Endodermal cell (in vitro differentiated cells): Measurements from ENCODE around the gene RPS6KB2. TPM values are rescaled to one million over a fixed set of nuclear protein-coding genes. Genes with fewer than 3 reads are reported as not detected.

Experiments
- DNase-seq: peaks from one replicate; pipeline ENCODE4 v3.0.0-alpha.2; 2017
- H3K27ac ChIP-seq: 2 replicates; pipeline ENCODE4 v1.5.1; 2013; ENCODE audit warnings: mild to moderate bottlenecking, low read depth, low read length, moderate library complexity
- H3K27me3 ChIP-seq: 2 replicates; pipeline ENCODE4 v1.6.1; 2013; ENCODE audit warnings: mild to moderate bottlenecking, low read length, moderate library complexity; ENCODE audit not compliant: insufficient read depth, control insufficient read depth, poor library complexity, severe bottlenecking
- H3K36me3 ChIP-seq: 2 replicates; pipeline ENCODE4 v1.7.0; 2013; ENCODE audit warnings: mild to moderate bottlenecking, low read length, moderate library complexity; ENCODE audit not compliant: control insufficient read depth, insufficient read depth
- H3K4me1 ChIP-seq: one replicate; pipeline ENCODE4 v1.7.0; 2013; ENCODE audit warnings: low read length; ENCODE audit not compliant: control insufficient read depth, insufficient read depth
- H3K4me3 ChIP-seq: 2 replicates; pipeline ENCODE4 v1.5.1; 2013; ENCODE audit warnings: mild to moderate bottlenecking, low read length, moderate library complexity
- H3K9ac ChIP-seq: 2 replicates; pipeline ENCODE4 v1.6.1; 2013; ENCODE audit warnings: mild to moderate bottlenecking, low read length, moderate library complexity; ENCODE audit not compliant: poor library complexity, severe bottlenecking; ENCODE audit errors: extremely low read depth
- H3K9me3 ChIP-seq: 2 replicates; pipeline ENCODE4 v1.6.1; 2013; ENCODE audit warnings: mild to moderate bottlenecking, low read length, moderate library complexity; ENCODE audit not compliant: control insufficient read depth
- H3K27ac Mint-ChIP-seq: 2 replicates; pipeline ENCODE4 v1.8.0; 2020; ENCODE audit warnings: mixed read lengths
- H3K27me3 Mint-ChIP-seq: 2 replicates; pipeline ENCODE4 v1.8.0; 2021; ENCODE audit warnings: mild to moderate bottlenecking, mixed read lengths; ENCODE audit not compliant: insufficient read depth
- H3K36me3 Mint-ChIP-seq: 2 replicates; pipeline ENCODE4 v1.8.0; 2020; ENCODE audit warnings: low read depth, mixed read lengths
- H3K4me1 Mint-ChIP-seq: 2 replicates; pipeline ENCODE4 v1.8.0; 2020; ENCODE audit warnings: mixed read lengths
- H3K4me3 Mint-ChIP-seq: 2 replicates; pipeline ENCODE4 v1.8.0; 2020; ENCODE audit warnings: mild to moderate bottlenecking, moderate library complexity, mixed read lengths
- H3K9me3 Mint-ChIP-seq: 2 replicates; pipeline ENCODE4 v1.8.0; 2020; ENCODE audit warnings: mild to moderate bottlenecking, mixed read lengths
- WGBS, 2 experiments: methylation state at CpG; one replicate each; pipeline versions ENCODE4 v1.1.5 to v1.1.7; 2013; ENCODE audit warnings: missing lambda C conversion rate in 2 of 2, mixed read lengths in 1 of 2; ENCODE audit not compliant: insufficient coverage in 1 of 2, insufficient read length in 1 of 2; 5-methylcytosine and 5-hydroxymethylcytosine counted together
- total RNA-seq, 2 donors: library from RNA; stranded (reverse); fragmentation: NEBNext Ultra II Directional in 1 of 2; extraction: Animal tissue kit (Norgen Biotek cat#: 25700) in 1 of 2; gene quantifications; 2 replicates in 1 of 2; 3 replicates in 1 of 2; pipeline ENCODE4 v1.2.1, GENCODE V29; 2021
- TF ChIP-seq, protein P1 (sequence below): fragments of 200-600 bp; sonication (generic); conservative IDR thresholded peaks from 2 replicates; pipeline ENCODE4 v1.5.0; 2021; ENCODE audit warnings: antibody characterized with exemption, mild to moderate bottlenecking

The RPS6KB2 gene
- total RNA-seq, 2 donors from 2014 or later = 47.0 to 51.8 TPM

DNA sequence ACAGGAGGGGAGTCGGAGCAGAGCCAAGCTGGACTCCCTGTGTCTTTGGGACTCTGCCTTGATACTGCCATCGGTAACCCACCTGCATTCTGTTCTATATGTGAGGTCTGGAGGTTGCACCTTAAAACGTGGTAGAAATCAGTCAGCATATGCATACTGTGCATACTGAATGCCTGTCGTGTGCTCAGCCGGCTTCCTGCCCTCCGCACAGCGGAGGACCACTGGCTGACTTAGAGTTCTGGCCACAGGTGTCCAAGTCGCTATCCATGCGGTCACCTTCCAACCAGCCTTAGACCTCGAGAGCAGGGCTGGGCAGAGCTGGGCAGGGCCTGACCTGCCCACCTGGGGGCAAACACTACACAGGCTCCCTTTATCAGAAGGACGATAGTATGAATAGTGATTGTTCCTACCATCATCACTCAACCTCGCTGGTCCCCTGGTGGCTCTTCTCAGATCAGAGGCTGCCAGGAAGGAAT is 20.6 kb upstream of the RPS6KB2 start:
- Histone ChIP-seq H3K27me3 (no peaks in the 10 kb centered on the region), H3K36me3 (no peaks in the 10 kb centered on the region), H3K27ac (no peak overlapping the region), H3K9ac (no peak overlapping the region), H3K4me3 (no peak overlapping the region), H3K4me1 (peaks cover 14% of the 10 kb centered on the region), H3K9me3 (no peaks in the 10 kb centered on the region)
- Mint-ChIP-seq H3K4me3 (no peak overlapping the region), H3K4me1 (peaks cover 7% of the 10 kb centered on the region), H3K27me3 (peaks cover 15% of the 10 kb centered on the region), H3K27ac (no peak overlapping the region), H3K36me3 (no peaks in the 10 kb centered on the region), H3K9me3 (no peaks in the 10 kb centered on the region)
- DNase-seq = no peak
- 83 to 88% methylated on average over 9 to 12 of the region's 12 CpGs for WGBS, 2 experiments
- TF ChIP-seq, protein P1, sequence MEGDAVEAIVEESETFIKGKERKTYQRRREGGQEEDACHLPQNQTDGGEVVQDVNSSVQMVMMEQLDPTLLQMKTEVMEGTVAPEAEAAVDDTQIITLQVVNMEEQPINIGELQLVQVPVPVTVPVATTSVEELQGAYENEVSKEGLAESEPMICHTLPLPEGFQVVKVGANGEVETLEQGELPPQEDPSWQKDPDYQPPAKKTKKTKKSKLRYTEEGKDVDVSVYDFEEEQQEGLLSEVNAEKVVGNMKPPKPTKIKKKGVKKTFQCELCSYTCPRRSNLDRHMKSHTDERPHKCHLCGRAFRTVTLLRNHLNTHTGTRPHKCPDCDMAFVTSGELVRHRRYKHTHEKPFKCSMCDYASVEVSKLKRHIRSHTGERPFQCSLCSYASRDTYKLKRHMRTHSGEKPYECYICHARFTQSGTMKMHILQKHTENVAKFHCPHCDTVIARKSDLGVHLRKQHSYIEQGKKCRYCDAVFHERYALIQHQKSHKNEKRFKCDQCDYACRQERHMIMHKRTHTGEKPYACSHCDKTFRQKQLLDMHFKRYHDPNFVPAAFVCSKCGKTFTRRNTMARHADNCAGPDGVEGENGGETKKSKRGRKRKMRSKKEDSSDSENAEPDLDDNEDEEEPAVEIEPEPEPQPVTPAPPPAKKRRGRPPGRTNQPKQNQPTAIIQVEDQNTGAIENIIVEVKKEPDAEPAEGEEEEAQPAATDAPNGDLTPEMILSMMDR = no peak

DNA sequence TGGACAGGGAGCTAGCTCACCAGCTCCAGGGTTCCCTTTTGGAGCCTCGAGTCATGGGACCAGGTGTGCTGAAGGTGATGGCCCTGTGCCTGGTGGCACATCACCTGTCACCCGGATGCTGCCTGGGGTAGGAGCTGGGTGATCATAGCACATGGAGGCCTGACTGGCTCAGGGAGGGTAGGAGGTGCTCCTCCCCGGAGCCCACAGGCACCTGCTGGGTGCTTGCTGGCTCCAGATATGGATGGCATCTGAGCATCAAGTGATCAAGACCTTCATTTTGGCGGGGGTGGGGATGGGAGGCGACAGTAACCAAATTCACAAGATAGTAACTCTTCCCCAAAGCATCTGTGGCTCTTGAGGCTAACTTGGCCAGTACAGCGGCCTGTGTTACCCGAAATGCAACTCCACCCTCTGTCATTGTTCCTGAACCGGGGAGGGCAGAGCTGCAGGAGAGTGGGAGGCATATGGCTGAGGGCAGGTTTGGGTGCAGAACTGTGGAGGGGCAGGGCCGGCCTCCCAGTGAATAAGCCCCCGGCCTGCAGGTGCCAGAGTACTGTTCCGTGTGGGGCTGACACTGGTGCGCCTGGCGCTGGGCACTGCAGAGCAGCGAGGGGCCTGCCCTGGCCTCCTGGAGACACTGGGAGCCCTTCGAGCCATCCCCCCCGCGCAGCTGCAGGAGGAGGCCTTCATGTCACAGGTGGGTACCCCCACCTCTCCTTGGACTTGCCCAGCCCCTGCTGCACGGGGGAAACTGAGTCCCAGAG is 19.7 kb upstream of the RPS6KB2 start:
- H3K27ac ChIP-seq = no peak overlapping the region
- no peaks in the 10 kb centered on the region for H3K36me3 ChIP-seq
- Mint-ChIP-seq H3K27ac (no peak overlapping the region), H3K36me3 (no peaks in the 10 kb centered on the region), H3K9me3 (no peaks in the 10 kb centered on the region), H3K4me1 (peaks cover 11% of the 10 kb centered on the region), H3K27me3 (peaks cover 24% of the 10 kb centered on the region), H3K4me3 (no peak overlapping the region)
- TF ChIP-seq, protein P1 = no peak
- DNase-seq = no peak
- H3K4me1 ChIP-seq = peaks cover 14% of the 10 kb centered on the region
- WGBS, 2 experiments = 91 to 97% methylated on average over 10 to 18 of the region's 18 CpGs
- no peak overlapping the region for H3K4me3 ChIP-seq
- H3K9me3 ChIP-seq = no peaks in the 10 kb centered on the region
- H3K9ac ChIP-seq = no peak overlapping the region
- no peaks in the 10 kb centered on the region for H3K27me3 ChIP-seq

DNA sequence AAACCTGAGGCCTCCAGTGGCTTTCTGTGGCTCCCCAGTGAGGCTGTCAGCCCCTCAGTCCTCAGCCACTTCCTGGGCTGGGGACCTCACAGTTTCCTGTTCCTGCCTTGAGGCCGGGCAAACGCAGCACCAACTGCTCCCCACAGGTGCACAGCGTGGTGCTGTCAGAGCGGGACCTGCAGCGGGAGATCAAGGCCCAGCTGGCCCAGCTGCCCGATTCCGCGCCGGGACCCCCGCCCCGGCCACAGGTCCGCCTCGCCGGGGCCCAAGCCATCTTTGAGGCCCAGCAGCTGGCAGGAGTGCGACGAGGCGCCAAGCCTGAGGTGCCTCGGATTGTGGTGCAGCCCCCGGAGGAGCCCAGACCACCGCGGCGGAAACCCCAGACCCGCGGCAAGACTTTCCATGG is 19.0 kb upstream of the RPS6KB2 start:
- no peak overlapping the region for H3K27ac Mint-ChIP-seq
- H3K9me3 ChIP-seq = no peaks in the 10 kb centered on the region
- H3K9ac ChIP-seq = no peak overlapping the region
- no peaks in the 10 kb centered on the region for H3K36me3 Mint-ChIP-seq
- H3K4me3 Mint-ChIP-seq = no peak overlapping the region
- TF ChIP-seq, protein P1 = no peak
- H3K4me1 ChIP-seq = peaks cover 14% of the 10 kb centered on the region
- H3K27ac ChIP-seq = no peak overlapping the region
- H3K27me3 Mint-ChIP-seq = peaks cover 25% of the 10 kb centered on the region
- H3K9me3 Mint-ChIP-seq = no peaks in the 10 kb centered on the region
- DNase-seq = no peak
- 92 to 94% methylated on average over 23 to 24 of the region's 24 CpGs for WGBS, 2 experiments
- H3K27me3 ChIP-seq = no peaks in the 10 kb centered on the region
- no peaks in the 10 kb centered on the region for H3K36me3 ChIP-seq
- H3K4me3 ChIP-seq = no peak overlapping the region
- H3K4me1 Mint-ChIP-seq = peaks cover 11% of the 10 kb centered on the region
